Stimulated activated CD4-positive, alpha-beta T cell treated with anti-CD3 and anti-CD28 coated beads, Interleukin-4, amount 100 ng/mL, for 48 hours (primary cell): ENCODE results near the gene ADAMTS15.
A peak's percentile ranks its signal among the peaks of the same experiment; 100 is the strongest.

Source experiments
- DNase-seq, 2 donors: peaks; one replicate each; pipeline ENCODE4 v3.0.0-alpha.2; 2020; ENCODE audit warnings: low read depth in 2 of 2

The ADAMTS15 gene, protein sequence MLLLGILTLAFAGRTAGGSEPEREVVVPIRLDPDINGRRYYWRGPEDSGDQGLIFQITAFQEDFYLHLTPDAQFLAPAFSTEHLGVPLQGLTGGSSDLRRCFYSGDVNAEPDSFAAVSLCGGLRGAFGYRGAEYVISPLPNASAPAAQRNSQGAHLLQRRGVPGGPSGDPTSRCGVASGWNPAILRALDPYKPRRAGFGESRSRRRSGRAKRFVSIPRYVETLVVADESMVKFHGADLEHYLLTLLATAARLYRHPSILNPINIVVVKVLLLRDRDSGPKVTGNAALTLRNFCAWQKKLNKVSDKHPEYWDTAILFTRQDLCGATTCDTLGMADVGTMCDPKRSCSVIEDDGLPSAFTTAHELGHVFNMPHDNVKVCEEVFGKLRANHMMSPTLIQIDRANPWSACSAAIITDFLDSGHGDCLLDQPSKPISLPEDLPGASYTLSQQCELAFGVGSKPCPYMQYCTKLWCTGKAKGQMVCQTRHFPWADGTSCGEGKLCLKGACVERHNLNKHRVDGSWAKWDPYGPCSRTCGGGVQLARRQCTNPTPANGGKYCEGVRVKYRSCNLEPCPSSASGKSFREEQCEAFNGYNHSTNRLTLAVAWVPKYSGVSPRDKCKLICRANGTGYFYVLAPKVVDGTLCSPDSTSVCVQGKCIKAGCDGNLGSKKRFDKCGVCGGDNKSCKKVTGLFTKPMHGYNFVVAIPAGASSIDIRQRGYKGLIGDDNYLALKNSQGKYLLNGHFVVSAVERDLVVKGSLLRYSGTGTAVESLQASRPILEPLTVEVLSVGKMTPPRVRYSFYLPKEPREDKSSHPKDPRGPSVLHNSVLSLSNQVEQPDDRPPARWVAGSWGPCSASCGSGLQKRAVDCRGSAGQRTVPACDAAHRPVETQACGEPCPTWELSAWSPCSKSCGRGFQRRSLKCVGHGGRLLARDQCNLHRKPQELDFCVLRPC

DNA sequence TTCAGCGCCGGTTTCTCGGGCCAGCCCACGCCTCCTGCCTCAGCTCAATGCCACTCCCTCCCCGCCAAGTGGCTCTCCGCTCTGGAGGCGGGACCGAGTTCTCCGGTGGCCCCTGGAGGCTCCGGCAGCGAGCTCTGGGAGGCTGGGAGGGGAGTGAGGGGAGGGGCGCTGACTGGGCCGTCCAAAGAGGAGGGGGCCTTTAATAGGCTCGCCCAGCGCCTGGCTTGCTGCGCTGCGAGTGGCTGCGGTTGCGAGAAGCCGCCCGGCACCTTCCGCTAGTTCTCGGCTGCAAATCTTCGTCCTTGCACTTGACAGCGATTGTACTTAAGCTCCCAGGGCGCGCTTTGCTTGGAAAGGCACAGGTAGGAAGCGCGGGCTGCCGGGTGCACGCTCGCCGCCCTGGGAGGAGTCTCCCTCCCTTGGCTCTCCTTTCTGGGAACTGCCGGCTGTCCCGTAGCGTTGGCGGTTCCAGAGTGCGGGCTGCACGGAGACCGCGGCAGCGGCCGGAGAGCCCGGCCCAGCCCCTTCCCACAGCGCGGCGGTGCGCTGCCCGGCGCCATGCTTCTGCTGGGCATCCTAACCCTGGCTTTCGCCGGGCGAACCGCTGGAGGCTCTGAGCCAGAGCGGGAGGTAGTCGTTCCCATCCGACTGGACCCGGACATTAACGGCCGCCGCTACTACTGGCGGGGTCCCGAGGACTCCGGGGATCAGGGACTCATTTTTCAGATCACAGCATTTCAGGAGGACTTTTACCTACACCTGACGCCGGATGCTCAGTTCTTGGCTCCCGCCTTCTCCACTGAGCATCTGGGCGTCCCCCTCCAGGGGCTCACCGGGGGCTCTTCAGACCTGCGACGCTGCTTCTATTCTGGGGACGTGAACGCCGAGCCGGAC lies at the start of gene ADAMTS15:
Gene ADAMTS15 (plus strand): TSS at position 230 of the 894 bp plus-strand sequence. CDS start 329 bp downstream, at position 559.
- peak; percentile 31 to 39 for DNase-seq

- DNase-seq = no peak
These were observed 49.2 kb upstream of the ADAMTS15 start for GRCh38 chr11:130399196-130399595.

DNA sequence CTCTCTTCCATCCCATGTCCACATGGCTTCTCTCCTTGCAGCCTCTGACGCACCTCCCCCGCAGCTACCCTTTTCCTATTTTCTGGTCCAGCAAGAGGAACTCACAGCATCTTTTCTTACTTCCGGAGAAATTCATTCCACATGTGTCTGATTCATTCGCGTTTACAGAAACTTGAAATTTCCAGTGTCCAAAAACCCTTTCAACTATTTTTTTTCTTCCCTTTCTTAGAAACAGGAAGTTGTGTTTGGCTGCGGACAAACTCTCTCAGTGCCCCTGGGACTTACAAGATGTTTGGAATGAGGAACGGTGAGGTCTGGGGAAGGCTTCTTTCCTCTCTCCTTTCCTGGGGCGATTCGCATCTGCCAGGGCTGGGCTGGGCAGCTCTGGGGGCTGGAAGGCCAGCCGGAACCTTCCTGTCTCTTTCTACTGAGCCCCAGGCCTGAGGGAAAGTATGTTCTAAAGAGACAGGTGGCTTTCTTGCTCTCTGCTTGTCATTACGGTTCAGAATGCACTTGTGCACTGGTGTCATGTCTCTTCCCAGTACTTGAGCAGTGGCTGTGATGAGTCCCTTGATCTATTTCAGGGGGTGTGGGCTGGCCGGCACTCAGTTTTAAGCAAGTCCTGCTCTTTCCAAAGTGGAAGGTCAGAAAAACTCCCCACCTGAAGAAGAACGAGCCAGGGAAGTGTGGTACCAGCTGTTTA lies 47.5 kb upstream of the ADAMTS15 start:
- DNase-seq = no peak

GRCh38 chr11:130402570-130402969 lies 45.9 kb upstream of the ADAMTS15 start:
- DNase-seq = no peak

DNA sequence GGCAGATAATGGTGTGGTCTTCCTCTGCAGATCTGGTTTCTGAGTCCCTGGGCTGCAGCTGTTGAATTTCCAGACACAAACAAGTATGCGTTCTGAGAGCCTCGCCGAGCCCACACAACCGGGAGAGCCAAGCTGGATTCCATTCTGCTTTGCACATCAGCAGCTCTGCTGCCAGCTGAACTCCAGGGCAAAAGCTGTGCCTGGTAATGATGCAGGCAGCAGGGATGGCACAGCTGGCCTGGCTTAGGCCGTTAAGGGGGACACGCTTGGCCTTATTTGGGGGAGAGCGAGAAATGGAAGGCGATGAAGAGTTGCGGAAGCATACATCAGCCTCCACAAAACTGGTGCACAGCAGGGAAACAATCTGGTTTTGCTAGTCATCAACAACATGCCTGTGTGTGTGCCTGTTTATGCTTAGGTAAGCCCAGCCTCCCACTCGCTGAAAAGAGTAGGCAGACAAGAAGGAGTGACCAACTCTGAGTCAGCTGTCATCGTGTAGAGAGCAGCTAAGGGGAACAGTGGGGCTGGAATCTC lies 45.1 kb upstream of the ADAMTS15 start:
- DNase-seq = no peak

DNA sequence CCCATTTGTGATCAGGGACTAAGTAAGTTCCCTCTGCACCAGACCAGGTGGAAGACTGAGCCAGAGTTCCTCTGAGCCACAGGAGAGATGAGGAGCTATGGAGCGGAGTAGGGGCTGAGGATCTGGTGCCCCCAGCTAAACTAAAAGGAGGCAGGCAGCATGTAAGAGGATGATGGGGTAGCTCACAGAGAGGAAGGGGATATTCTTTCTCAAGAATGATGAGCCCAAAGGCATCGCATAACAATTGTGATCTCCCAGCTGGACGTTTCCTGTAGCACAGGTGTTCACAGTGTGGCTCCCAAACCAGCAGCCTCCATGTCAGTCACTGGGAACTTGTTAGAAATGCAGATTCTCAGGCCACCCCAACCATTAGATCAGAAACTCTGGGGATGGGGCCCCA lies 44.5 kb upstream of the ADAMTS15 start:
- DNase-seq = no peak

- DNase-seq = no peak
These were observed 43.7 kb upstream of the ADAMTS15 start for GRCh38 chr11:130404727-130405126.

- DNase-seq = no peak
These were observed 43.0 kb upstream of the ADAMTS15 start for GRCh38 chr11:130405428-130405827.

DNA sequence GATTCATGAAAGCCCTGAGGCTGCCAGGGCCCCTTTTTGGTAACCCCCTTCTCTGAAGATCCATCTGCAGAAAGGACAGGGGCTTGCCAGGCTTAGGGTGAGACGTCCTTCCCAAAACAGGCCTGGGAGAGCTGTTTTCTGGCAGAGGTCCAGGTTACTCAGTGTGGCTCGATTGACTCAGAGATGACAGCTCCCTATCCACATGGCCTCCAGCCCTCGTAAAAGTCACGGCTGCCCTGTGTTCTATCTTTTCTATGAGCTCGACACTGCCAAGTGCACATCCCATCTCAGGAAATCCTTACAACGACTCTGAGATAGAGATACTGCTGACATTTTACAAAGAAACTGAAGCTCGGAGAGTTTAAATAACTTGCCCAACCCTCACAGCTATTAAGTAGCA lies 40.5 kb upstream of the ADAMTS15 start:
- DNase-seq = no peak

GRCh38 chr11:130408401-130408890 lies 40.0 kb upstream of the ADAMTS15 start:
- no peak for DNase-seq

- no peak for DNase-seq
These were observed 39.5 kb upstream of the ADAMTS15 start for GRCh38 chr11:130408901-130409300.

DNA sequence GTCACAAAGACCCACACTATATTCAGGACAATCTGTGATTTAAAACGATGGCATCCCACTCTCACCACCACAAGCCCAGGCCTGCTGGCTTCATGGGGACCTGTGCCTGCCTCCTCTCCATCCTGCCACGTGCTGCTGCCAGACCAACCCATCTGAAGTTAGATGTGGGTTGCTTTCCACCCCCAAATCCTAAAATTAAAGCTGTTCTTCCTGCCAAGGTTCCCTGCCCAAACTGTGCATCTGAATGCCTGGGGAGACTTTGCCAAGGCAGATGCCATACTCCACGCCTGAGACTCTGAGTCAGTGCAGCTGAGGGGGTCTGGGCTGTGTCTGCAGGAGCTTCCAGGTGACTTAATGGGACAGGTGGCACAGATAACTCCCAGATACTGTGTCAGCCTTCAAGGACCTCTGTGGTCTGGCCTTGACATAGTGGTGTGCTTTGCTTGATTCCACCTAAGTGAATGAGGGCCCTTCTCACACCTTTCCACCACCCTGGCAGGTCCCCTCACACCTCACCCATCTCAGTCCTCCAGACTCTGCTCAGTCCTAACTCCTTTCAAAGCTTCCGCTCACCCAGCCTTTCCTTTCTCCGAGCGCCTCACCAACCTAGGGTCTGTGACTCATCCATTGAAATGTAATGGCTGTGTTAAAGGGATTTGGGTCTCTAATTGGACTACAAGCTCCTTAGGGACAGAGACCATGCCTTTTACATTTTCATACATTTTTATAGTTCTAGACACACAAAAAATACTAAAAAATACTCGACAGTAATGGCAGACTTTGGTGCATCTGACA lies 38.7 kb upstream of the ADAMTS15 start:
- DNase-seq = no peak

GRCh38 chr11:130411223-130411622 lies 37.2 kb upstream of the ADAMTS15 start:
- DNase-seq = no peak

- no peak for DNase-seq
These were observed 34.9 kb upstream of the ADAMTS15 start for GRCh38 chr11:130413405-130414106.

GRCh38 chr11:130414107-130415080 lies 34.1 kb upstream of the ADAMTS15 start:
- DNase-seq = no peak

DNA sequence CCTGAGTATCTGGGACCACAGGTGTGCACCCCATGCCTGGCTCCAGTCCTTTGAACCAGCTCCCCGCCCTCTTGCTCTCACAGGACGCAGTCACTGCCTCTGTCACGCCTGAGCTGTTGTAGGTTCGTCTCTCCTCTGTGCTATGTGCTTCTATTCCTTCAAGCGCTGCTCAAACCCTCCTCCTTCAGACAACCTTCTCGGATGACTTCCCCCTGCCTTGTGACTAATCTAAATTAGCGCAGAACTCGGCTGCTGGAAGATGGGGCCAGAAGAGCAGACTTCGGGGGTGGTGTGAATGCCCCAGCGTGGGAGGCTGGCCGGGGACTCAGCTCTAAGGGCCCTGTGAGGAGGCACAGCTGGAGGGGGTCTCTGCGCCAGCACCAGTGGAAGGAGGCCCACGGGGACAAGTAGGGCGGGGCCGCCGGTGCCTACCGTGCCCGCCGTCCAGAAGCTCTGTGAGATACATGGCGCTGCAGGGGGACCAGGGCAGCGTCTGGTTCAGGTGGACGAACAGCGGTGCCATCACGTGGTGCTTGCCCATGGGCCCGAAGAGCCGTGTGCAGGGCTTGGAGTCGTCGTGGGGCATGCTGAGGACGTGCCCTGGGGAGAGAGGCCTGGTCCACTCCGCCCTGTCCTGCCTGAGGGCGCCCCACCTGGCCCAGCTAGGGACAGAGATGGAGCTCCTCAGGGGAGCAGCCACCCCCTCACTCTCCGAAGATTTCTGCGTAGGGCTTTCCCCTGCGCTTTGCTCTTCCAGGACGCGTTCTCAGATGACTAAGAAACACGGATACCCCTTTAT lies 32.5 kb upstream of the ADAMTS15 start:
- DNase-seq = no peak

GRCh38 chr11:130416530-130416882 lies 31.9 kb upstream of the ADAMTS15 start:
- DNase-seq = no peak
